GM23248 (cell line): ENCODE data around the gene BNIPL. TPM values are rescaled to one million over a fixed set of nuclear protein-coding genes. Genes with fewer than 3 reads are reported as not detected.

Experiments
- DNase-seq: peaks from one replicate; pipeline ENCODE4 v3.0.0-alpha.2; 2015
- H2AFZ ChIP-seq: fragments of 200-600 bp; sonication (generic); 2 replicates; pipeline ENCODE4 v1.6.1; 2016; ENCODE audit warnings: antibody characterized with exemption
- H3F3A ChIP-seq: fragments of 200-600 bp; sonication (generic); 2 replicates; pipeline ENCODE4 v1.6.1; 2016; ENCODE audit warnings: mild to moderate bottlenecking, antibody characterized with exemption, mixed run types; ENCODE audit not compliant: insufficient read depth
- H3K27ac ChIP-seq: fragments of 200-600 bp; sonication (generic); 2 replicates; pipeline ENCODE4 v1.5.1; 2016; ENCODE audit warnings: mild to moderate bottlenecking
- H3K27me3 ChIP-seq: fragments of 200-600 bp; sonication (generic); replicated peaks from 2 replicates; pipeline ENCODE4 v1.6.1; 2016; ENCODE audit warnings: mild to moderate bottlenecking; ENCODE audit not compliant: insufficient read depth
- H3K36me3 ChIP-seq: fragments of 200-600 bp; sonication (generic); 2 replicates; pipeline ENCODE4 v1.6.1; 2016; ENCODE audit warnings: low read depth, mild to moderate bottlenecking
- H3K4me1 ChIP-seq: fragments of 200-600 bp; sonication (generic); 2 replicates; pipeline ENCODE4 v1.6.1; 2016; ENCODE audit warnings: mild to moderate bottlenecking; ENCODE audit not compliant: insufficient read depth
- H3K4me2 ChIP-seq: fragments of 200-600 bp; sonication (generic); one replicate; pipeline ENCODE4 v1.6.1; 2016; ENCODE audit warnings: mild to moderate bottlenecking; ENCODE audit not compliant: unreplicated experiment
- H3K4me3 ChIP-seq: fragments of 200-600 bp; sonication (generic); 2 replicates; pipeline ENCODE4 v1.5.1; 2016; ENCODE audit warnings: mild to moderate bottlenecking
- H3K79me2 ChIP-seq: fragments of 200-600 bp; sonication (generic); 2 replicates; pipeline ENCODE4 v1.6.1; 2016; ENCODE audit warnings: mild to moderate bottlenecking; ENCODE audit not compliant: insufficient read depth
- H3K9ac ChIP-seq: fragments of 200-600 bp; sonication (generic); 2 replicates; pipeline ENCODE4 v1.6.1; 2016; ENCODE audit warnings: mild to moderate bottlenecking
- H3K9me2 ChIP-seq: fragments of 200-600 bp; sonication (generic); 2 replicates; pipeline ENCODE4 v1.6.1; 2016; ENCODE audit warnings: mixed run types, mild to moderate bottlenecking, moderate library complexity; ENCODE audit not compliant: insufficient read depth
- H3K9me3 ChIP-seq: fragments of 200-600 bp; sonication (generic); one replicate; pipeline ENCODE4 v1.6.1; 2017; ENCODE audit warnings: low read depth
- H4K20me1 ChIP-seq: fragments of 200-600 bp; sonication (generic); 2 replicates; pipeline ENCODE4 v1.6.0; 2016; ENCODE audit not compliant: insufficient read depth
- EZH2 ChIP-seq: fragments of 200-600 bp; sonication (generic); IDR thresholded peaks from 2 replicates; pipeline ENCODE4 v1.6.1; 2018; ENCODE audit warnings: antibody characterized with exemption, mild to moderate bottlenecking; ENCODE audit not compliant: insufficient read depth, poor library complexity, severe bottlenecking
- EZH2phosphoT487 ChIP-seq: fragments of 200-600 bp; sonication (generic); IDR thresholded peaks from 2 replicates; pipeline ENCODE4 v1.6.1; 2018; ENCODE audit warnings: antibody characterized with exemption, moderate library complexity, mild to moderate bottlenecking, low read depth; ENCODE audit not compliant: insufficient read depth
- WGBS, 2 experiments: methylation state at CpG; one replicate each; pipeline ENCODE4 v1.1.6; 2015 to 2017; ENCODE audit warnings: low lambda C conversion rate in 2 of 2, low coverage in 1 of 2; ENCODE audit errors: missing lambda C conversion rate in 2 of 2; 5-methylcytosine and 5-hydroxymethylcytosine counted together
- in situ Hi-C: fragments of 300-500 bp; cut with MboI; formaldehyde crosslinking; loops from 2 replicates; pipeline ENCODE4 v1.15.0; 2020
- polyA plus RNA-seq: library from polyadenylated mRNA; unstranded; fragments of >200 nt; fragmentation: Nextera tagmentation; extraction: Ambion mirVana; gene quantifications from 2 replicates; pipeline ENCODE4 v1.2.1, GENCODE V29; 2016
- total RNA-seq: library from RNA; depleted of rRNA; stranded (reverse); fragments of >200 nt; shearing (Covaris generic); gene quantifications from 2 replicates; pipeline ENCODE4 v1.2.3, GENCODE V29; 2014

Gene BNIPL
- total and polyA plus RNA-seq, 2 experiments from 2014 or later: 0.09 TPM; not detected in 1

GRCh38 chr1:151010346-151010726 lies 26.1 kb upstream of the BNIPL start:
- WGBS, 2 experiments: 51 to 66% methylated on average over 3 of the region's 3 CpGs
- DNase-seq: no peak
- Histone ChIP-seq H3K9me2 (no peaks in the 10 kb centered on the region), H3K27me3 (no peaks in the 10 kb centered on the region), H3K27ac (no peak overlapping the region), H3K9ac (no peak overlapping the region), H3K4me2 (no peak overlapping the region), H3K4me1 (peaks cover 34% of the 10 kb centered on the region), H3K36me3 (no peaks in the 10 kb centered on the region), H4K20me1 (no peaks in the 10 kb centered on the region), H3K79me2 (peaks cover 52% of the 10 kb centered on the region), H2AFZ (no peak overlapping the region), H3K9me3 (no peaks in the 10 kb centered on the region), H3K4me3 (no peak overlapping the region), H3F3A (peaks cover 30% of the 10 kb centered on the region)
- TF ChIP-seq EZH2 (no peak), EZH2phosphoT487 (no peak)
- in situ Hi-C loops: no loop called here

- no peaks in the 10 kb centered on the region for H3K9me2 ChIP-seq
- in situ Hi-C loops: no loop called here
- peak overlapping the region; percentile 1 for H3K4me2 ChIP-seq
- no peaks in the 10 kb centered on the region for H4K20me1 ChIP-seq
- no peaks in the 10 kb centered on the region for H3K9me3 ChIP-seq
- no peak overlapping the region for H2AFZ ChIP-seq
- no peaks in the 10 kb centered on the region for H3K27me3 ChIP-seq
- H3K4me3 ChIP-seq: no peak overlapping the region
- no peak for TF ChIP-seq EZH2phosphoT487
- no peak for TF ChIP-seq EZH2
- peaks cover 50% of the 10 kb centered on the region for H3K79me2 ChIP-seq
- peaks cover 30% of the 10 kb centered on the region for H3F3A ChIP-seq
- DNase-seq: peak; percentile 42
- peaks cover 26% of the 10 kb centered on the region for H3K4me1 ChIP-seq
- 48 to 54% methylated on average over 4 of the region's 4 CpGs for WGBS, 2 experiments
- no peaks in the 10 kb centered on the region for H3K36me3 ChIP-seq
- peak overlapping the region; percentile 11; the same call in 1 of the 2 replicates for H3K9ac ChIP-seq
- no peak overlapping the region for H3K27ac ChIP-seq
These were observed 25.1 kb upstream of the BNIPL start for GRCh38 chr1:151011154-151011850.

GRCh38 chr1:151012684-151013471 lies 23.5 kb upstream of the BNIPL start:
- no peaks in the 10 kb centered on the region for H4K20me1 ChIP-seq
- 0 out of 2 replicates have a peak, but pooled peaks cover under 1% of the 10 kb centered on the region for H3K36me3 ChIP-seq
- no peak overlapping the region for H3K4me2 ChIP-seq
- H3K4me3 ChIP-seq: no peak overlapping the region
- no peak overlapping the region for H2AFZ ChIP-seq
- in situ Hi-C loops: no loop called here
- H3K4me1 ChIP-seq: peaks cover 16% of the 10 kb centered on the region
- WGBS, 2 experiments: 87 to 90% methylated on average over 14 of the region's 14 CpGs
- peaks cover 50% of the 10 kb centered on the region for H3K79me2 ChIP-seq
- DNase-seq: peak; percentile 32
- no peaks in the 10 kb centered on the region for H3K9me2 ChIP-seq
- TF ChIP-seq EZH2phosphoT487: no peak
- no peak for TF ChIP-seq EZH2
- H3K9ac ChIP-seq: no peak overlapping the region
- peaks cover 17% of the 10 kb centered on the region for H3F3A ChIP-seq
- H3K9me3 ChIP-seq: no peaks in the 10 kb centered on the region
- no peaks in the 10 kb centered on the region for H3K27me3 ChIP-seq
- 0 out of 2 replicates have a peak overlapping the region, but pooled peaks have one; percentile 24 for H3K27ac ChIP-seq

- WGBS, 2 experiments: 96% methylated on average over 2 of the region's 2 CpGs
- H3K79me2 ChIP-seq: peaks cover 49% of the 10 kb centered on the region
- DNase-seq: no peak
- H3K4me1 ChIP-seq: peaks cover 16% of the 10 kb centered on the region
- no peaks in the 10 kb centered on the region for H3K27me3 ChIP-seq
- H3K9me3 ChIP-seq: no peaks in the 10 kb centered on the region
- no peak overlapping the region for H3K4me2 ChIP-seq
- H3K4me3 ChIP-seq: no peak overlapping the region
- no peaks in the 10 kb centered on the region for H3K9me2 ChIP-seq
- no peak for TF ChIP-seq EZH2phosphoT487
- TF ChIP-seq EZH2: no peak
- peaks cover 7% of the 10 kb centered on the region; the same call in 1 of the 2 replicates for H3K36me3 ChIP-seq
- H3K27ac ChIP-seq: 0 out of 2 replicates have a peak overlapping the region, but pooled peaks have one; percentile 24
- peaks cover 16% of the 10 kb centered on the region for H3F3A ChIP-seq
- in situ Hi-C loops: no loop called here
- no peaks in the 10 kb centered on the region for H4K20me1 ChIP-seq
- no peak overlapping the region for H2AFZ ChIP-seq
- H3K9ac ChIP-seq: no peak overlapping the region
These were observed 22.9 kb upstream of the BNIPL start for GRCh38 chr1:151013518-151013917.
